Cardiac fibroblast (primary cell): ENCODE results near the gene SLC36A2.

Experiments
- DNase-seq, 2 donors: peaks; one replicate each; pipeline versions ENCODE4 v3.0.0 to v3.0.0-alpha.2; 2010; ENCODE audit warnings: low read depth in 2 of 2
- H3K4me3 ChIP-seq, 2 donors: replicated peaks in 1 of 2; 1 replicate in 1 of 2; 2 replicates in 1 of 2; pipeline ENCODE4 v1.5.1; 2011; ENCODE audit warnings: low read depth in 2 of 2, low read length in 2 of 2, mild to moderate bottlenecking in 2 of 2, moderate library complexity in 1 of 2
- CTCF ChIP-seq: IDR thresholded peaks from one replicate; pipeline ENCODE4 v1.5.1; 2011; ENCODE audit warnings: low read depth, mild to moderate bottlenecking, low read length, inconsistent platforms

Gene SLC36A2

GRCh38 chr5:151338734-151339133, 8.6 kb downstream of the SLC36A2 start:
- no peak overlapping the region for H3K4me3 ChIP-seq
- no peak for DNase-seq
- TF ChIP-seq CTCF = no peak

- no peak for DNase-seq
- no peak for TF ChIP-seq CTCF
- no peak overlapping the region for H3K4me3 ChIP-seq
Observed at GRCh38 chr5:151332857-151333256, 14.5 kb downstream of the SLC36A2 start.

GRCh38 chr5:151328734-151329133, 18.6 kb downstream of the SLC36A2 start:
- no peak for TF ChIP-seq CTCF
- no peak for DNase-seq
- no peak overlapping the region for H3K4me3 ChIP-seq

GRCh38 chr5:151327585-151327984, 19.8 kb downstream of the SLC36A2 start:
- no peak overlapping the region for H3K4me3 ChIP-seq
- TF ChIP-seq CTCF = no peak
- DNase-seq = no peak

- H3K4me3 ChIP-seq = no peak overlapping the region
- no peak for DNase-seq
- TF ChIP-seq CTCF = no peak
Observed at GRCh38 chr5:151326266-151326665, 21.1 kb downstream of the SLC36A2 start.

GRCh38 chr5:151320481-151320880, 26.9 kb downstream of the SLC36A2 start:
- H3K4me3 ChIP-seq = no peak overlapping the region
- TF ChIP-seq CTCF = no peak
- no peak for DNase-seq
